ENCODE data around the gene SUDS3. TPM values are rescaled to one million over a fixed set of nuclear protein-coding genes. Genes with fewer than 3 reads are reported as not detected.

The SUDS3 gene
- total RNA-seq (2013), result 19.3 TPM
- 10 to 100 TPM in 1 of 3 donors, 1 to 10 TPM in 2; 8.2 to 15.6 (median 9.1) TPM for polyA plus RNA-seq
- 9.4 and 11.3 TPM in 2 replicates for polyA minus RNA-seq
- total RNA-seq, result 19.6 to 69.8 (median 38.9) reads per million in 11 experiments

GRCh38 chr12:118376089-118377020 lies at the start of gene SUDS3:
Gene SUDS3, plus strand, starts transcription at chr12:118376555. Its CDS starts 137 bp downstream, at chr12:118376692.
- Mint-ChIP-seq H3K9me3 (no peaks in the 10 kb centered on the region), H3K27me3 (ENCODE audit: low read depth in 3 of 3) (no peaks in the 10 kb centered on the region), H3K27ac (peak within 1 kb of the TSS; percentile 95 to 99 (median 98)), H3K36me3 (peaks cover 17 to 21% of the 10 kb centered on the region in 2 donors), H3K4me1 (peaks cover 27% of the 10 kb centered on the region), H3K4me3 (peak within 1 kb of the TSS; percentile 88 to 92)
- intact Hi-C loops (cut with micrococcal nuclease), result loop anchor here (10.0 kb wide), 4 partner anchors 192 to 322 kb away; partner anchors contain the start of gene WSB2 (in 1 of the 2)
- peak within 1 kb of the TSS; percentile 84 for H3K9ac ChIP-seq (ENCODE audit: insufficient read depth, low read length, poor library complexity, severe bottlenecking)
- H3K4me1 ChIP-seq (ENCODE audit: control insufficient read depth in 1 of 2, insufficient read depth in 2 of 2, low read length in 2 of 2), result peaks cover 26 to 32% of the 10 kb centered on the region in 2 donors
- H3K4me2 ChIP-seq (replicated peaks; ENCODE audit: extremely low read depth, low read length, poor library complexity, severe bottlenecking), result peak within 1 kb of the TSS; percentile 95
- H4K20me1 ChIP-seq (ENCODE audit: insufficient read depth, low read length), result peaks cover 19% of the 10 kb centered on the region
- peak; percentile 98 for TF ChIP-seq CTCF (IDR thresholded peaks at IDR 0.05)
- peak within 1 kb of the TSS; percentile 70 to 97 (median 91) for H3K4me3 ChIP-seq (replicated peaks in 1 of 3; ENCODE audit: low read depth in 2 of 3, low read length in 3 of 3)
- no peaks in the 10 kb centered on the region for H3K27me3 ChIP-seq (ENCODE audit: control insufficient read depth in 2 of 2, insufficient read depth in 2 of 2, low read length in 2 of 2)
- H3K36me3 ChIP-seq (replicated peaks in 1 of 2; ENCODE audit: control insufficient read depth in 1 of 2, insufficient read depth in 2 of 2, low read length in 2 of 2), result peaks cover 17 to 20% of the 10 kb centered on the region in 2 donors
- H3K27ac ChIP-seq (ENCODE audit: low read depth in 1 of 2, low read length in 2 of 2), result peak within 1 kb of the TSS; percentile 61 to 96
- DNase-seq, result peak; percentile 82 to 87 (median 87)
- 0% methylated on average over 59 of the region's 102 CpGs for whole genome bisulfite sequencing (ENCODE audit: insufficient coverage)
- H3K9me3 ChIP-seq (replicated peaks in 1 of 2; ENCODE audit: control insufficient read depth in 1 of 2, insufficient read depth in 1 of 2, low read length in 2 of 2), result no peaks in the 10 kb centered on the region
- H3K79me2 ChIP-seq (ENCODE audit: insufficient read depth, low read length), result peaks cover 60% of the 10 kb centered on the region
- peak within 1 kb of the TSS; percentile 90 for H2AFZ ChIP-seq (ENCODE audit: insufficient read depth, low read depth, low read length, poor library complexity, severe bottlenecking)

- H3K9me3 ChIP-seq (replicated peaks in 1 of 2; ENCODE audit: control insufficient read depth in 1 of 2, insufficient read depth in 1 of 2, low read length in 2 of 2), result no peaks in the 10 kb centered on the region
- H3K9me3 Mint-ChIP-seq, result no peaks in the 10 kb centered on the region
- no peaks in the 10 kb centered on the region for H3K27me3 ChIP-seq (ENCODE audit: control insufficient read depth in 2 of 2, insufficient read depth in 2 of 2, low read length in 2 of 2)
- H3K27ac Mint-ChIP-seq, result peak overlapping the region in 1 of 7 donors; percentile 25
- peaks cover 95% of the 10 kb centered on the region for H3K79me2 ChIP-seq (ENCODE audit: insufficient read depth, low read length)
- H3K4me3 Mint-ChIP-seq, result no peak overlapping the region
- no peak for TF ChIP-seq CTCF (IDR thresholded peaks at IDR 0.05)
- peaks cover 0 to 4% (median 0%) of the 10 kb centered on the region in 3 donors for H3K27me3 Mint-ChIP-seq (ENCODE audit: low read depth in 3 of 3)
- H3K36me3 ChIP-seq (replicated peaks in 1 of 2; ENCODE audit: control insufficient read depth in 1 of 2, insufficient read depth in 2 of 2, low read length in 2 of 2), result peaks cover 0 to 7% of the 10 kb centered on the region in 2 donors
- peaks cover 26 to 44% of the 10 kb centered on the region in 2 donors for H3K4me1 ChIP-seq (ENCODE audit: control insufficient read depth in 1 of 2, insufficient read depth in 2 of 2, low read length in 2 of 2)
- H3K4me1 Mint-ChIP-seq, result peaks cover 53% of the 10 kb centered on the region
- no peak for DNase-seq
- H2AFZ ChIP-seq (ENCODE audit: insufficient read depth, low read depth, low read length, poor library complexity, severe bottlenecking), result no peak overlapping the region
- H3K4me3 ChIP-seq (replicated peaks in 1 of 3; ENCODE audit: low read depth in 2 of 3, low read length in 3 of 3), result no peak overlapping the region
- peaks cover 96% of the 10 kb centered on the region for H4K20me1 ChIP-seq (ENCODE audit: insufficient read depth, low read length)
- intact Hi-C loops (cut with micrococcal nuclease), result loop anchor here in 1 of 2 donors (5.0 kb wide), 1 partner anchor 45 kb away; the partner anchor contains the start of gene TAOK3
- peaks cover 4 to 13% of the 10 kb centered on the region in 2 donors for H3K36me3 Mint-ChIP-seq
- no peak overlapping the region for H3K9ac ChIP-seq (ENCODE audit: insufficient read depth, low read length, poor library complexity, severe bottlenecking)
- no peak overlapping the region for H3K4me2 ChIP-seq (replicated peaks; ENCODE audit: extremely low read depth, low read length, poor library complexity, severe bottlenecking)
- no peak overlapping the region for H3K27ac ChIP-seq (ENCODE audit: low read depth in 1 of 2, low read length in 2 of 2)
These were observed 49.4 kb upstream of the SUDS3 start for GRCh38 chr12:118326991-118327390.

All from CD14-positive monocyte (primary cell).